AML-193 (cell line): Measurements from ENCODE around the gene OSBPL3.
"Not testable (repeated sequence)": the region's sequence is repeated elsewhere in the genome, so short reads cannot be mapped to it uniquely, and the experiment has no call there.

Experiments used
- DNase-seq, 2 experiments: peaks; one replicate each; lab custom pipeline; 2025; lab: John Stamatoyannopoulos, UW

Gene OSBPL3

DNA sequence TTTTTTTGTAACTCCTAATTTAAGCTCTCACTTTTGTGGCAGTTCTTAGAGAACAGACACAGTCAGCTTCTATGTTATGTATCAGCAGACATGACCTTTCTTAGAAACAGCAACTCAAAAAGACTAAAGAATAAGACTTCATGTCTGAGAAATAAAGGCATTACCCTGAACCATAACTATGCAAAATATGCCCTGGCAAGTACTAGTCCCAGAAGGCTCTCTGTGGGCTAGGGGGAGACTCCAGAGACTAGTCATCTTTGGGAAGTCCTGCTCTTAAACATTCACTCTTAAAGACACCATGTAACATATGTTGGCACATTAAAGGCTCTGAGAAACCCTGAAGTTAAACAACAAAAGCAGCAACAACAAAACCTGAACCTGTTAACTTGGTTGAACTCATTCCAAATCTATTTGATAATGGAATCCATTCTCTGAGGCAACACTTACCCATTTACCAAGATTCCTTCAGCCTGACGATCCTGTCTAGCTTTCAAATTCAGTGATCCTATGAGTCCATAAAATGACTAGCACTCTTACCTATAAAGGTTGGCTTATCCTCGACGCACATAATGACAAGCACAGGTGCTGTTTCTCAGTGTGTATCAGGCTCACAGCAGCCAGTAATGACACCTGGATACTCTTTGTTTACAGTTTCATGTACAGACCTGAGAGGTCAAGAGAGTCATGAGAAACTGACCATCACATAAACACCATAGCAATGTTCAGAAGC, 62.3 kb downstream of the OSBPL3 start:
- no peak for DNase-seq

DNA sequence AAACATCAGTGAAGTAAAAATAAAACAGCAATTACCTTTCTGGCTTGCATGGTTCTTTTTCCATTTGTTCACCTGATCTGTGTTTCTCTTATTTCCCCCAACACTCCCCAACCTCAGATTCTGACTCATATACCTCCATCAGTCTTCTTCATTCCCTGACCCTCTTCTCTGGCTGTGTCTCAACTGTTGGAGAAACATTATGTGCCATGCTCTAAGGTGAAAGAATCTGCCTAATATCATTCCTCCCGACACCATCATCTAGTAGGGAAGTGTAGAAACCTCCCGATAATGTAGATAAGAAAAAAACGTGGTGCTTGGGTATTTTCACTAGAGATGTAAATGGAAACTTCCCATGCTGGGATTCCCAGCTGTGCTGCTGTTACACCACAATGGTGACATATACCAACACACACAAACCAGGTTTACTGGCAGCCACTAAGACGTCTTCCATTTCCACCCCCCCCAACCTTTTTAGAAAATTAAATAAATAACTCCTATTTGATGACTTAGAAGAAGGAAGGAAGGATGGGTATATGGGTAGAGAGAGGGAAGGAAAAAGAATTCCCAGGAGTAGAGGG, 63.4 kb downstream of the OSBPL3 start:
- no peak for DNase-seq

DNA sequence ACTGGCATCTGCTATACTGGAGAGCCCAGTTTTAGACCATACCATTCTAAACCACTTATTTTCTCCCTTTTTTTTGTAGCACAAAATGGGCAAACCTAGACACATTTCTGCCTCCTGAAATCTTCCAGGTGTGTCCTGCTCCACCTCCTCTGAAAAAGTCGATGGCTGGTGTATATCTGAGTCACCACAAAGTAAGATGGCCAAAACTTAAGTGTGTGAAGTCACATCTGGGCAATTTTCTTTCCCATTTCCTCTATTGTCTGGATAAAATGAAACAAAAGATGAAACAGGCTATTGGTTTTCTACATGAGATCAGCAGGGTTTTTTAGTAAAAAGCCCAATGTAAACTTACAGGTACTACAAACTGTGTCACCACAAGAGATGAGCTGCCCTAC, 65.5 kb downstream of the OSBPL3 start:
- DNase-seq = no peak

DNA sequence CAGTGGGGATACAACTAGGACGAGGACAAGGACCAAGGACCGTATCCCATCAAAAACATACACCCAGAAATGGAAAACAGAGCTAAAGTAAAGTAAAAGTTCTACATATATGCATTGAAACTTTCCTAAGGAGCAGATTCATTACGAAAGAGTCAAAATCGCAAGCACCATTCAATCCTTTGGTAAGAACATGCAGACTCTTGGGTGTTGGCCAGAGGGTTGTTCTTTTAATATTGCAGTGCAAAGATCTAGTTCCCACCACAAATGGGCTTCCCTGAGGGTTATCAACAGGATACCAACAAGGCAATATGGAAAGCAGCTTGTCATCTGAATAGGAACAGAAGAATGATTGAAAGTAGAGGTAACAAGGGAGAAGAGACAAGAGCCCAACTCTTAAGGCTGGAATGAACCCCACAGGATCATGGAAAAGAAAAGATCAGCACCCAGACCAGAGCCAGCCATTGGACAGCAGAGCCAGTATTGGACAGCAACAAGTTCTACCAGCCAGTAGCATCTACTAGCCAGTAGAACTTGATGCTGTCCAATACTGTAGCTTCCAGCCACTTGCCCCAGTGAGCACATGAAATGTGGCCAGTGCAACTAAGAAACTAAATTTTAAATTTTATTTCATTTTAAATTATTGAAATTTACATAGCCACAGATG, 66.0 kb downstream of the OSBPL3 start:
- no peak for DNase-seq

DNA sequence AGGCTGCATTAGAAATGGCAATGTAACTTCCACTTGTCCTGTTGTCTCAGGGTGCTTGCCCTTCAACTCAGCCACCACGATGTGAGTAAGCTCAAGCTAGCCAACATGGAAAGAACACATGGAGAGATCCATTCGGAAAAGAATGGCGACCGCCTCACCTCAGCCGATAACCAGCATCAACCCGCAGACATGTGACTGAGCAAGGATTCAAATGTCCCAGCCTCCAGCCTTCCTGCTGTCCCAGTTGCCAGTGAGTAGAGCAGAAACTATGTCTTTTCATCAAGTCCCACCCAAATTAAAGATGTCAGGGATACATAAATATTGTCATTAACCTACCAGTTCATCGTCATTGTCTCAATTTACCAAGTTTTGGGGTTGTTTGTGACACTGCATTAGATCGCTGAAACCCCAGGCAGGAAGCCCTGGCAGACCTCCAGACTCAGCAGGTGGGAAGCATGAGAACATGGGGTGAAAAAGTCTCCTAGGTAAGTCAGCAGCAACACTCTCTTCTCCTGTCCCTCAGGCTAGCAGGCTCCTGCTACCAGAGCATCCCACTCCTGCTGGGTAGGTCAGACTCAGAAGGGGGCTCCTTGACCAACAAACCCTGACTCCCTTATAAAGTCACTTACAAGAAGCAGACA, 67.0 kb downstream of the OSBPL3 start:
- no peak for DNase-seq

DNA sequence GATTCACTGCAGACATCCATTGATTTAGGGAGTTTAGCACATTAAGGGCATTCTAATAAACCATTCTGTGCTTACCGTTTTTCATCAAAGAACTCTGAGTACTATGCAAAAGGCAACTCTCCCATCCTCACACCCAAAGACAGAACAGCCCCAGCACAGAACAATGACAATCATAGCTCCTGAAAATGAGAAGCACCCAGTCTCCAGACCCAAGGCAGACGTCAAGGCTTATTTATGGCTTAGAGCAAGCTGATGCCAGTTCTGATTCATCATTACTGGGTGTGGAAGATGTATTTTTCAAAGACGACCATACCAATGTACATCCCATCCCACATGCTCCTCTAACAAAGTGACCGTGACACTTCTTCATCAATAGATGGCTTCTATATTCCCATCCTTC, 67.6 kb downstream of the OSBPL3 start:
- no peak for DNase-seq

DNA sequence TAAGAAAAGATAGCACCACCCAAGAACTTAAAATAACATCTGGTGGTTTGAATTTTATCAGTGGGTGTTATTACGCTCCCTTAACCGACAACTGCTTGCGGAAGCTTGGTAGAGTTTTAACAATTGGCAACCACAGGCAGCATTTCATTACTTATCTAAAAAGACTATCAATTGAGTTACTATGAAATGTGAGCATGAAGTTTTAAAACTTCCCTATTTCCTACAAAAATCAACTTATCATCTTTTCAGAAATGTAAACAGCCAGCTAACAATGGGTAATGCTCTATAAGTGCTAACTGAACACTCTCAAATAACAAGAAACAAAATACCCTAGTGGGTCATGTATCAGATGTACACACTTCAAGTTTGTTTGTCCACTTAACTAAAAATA, 68.8 kb downstream of the OSBPL3 start:
- peak in 1 of 2 experiments; percentile 13 for DNase-seq

DNA sequence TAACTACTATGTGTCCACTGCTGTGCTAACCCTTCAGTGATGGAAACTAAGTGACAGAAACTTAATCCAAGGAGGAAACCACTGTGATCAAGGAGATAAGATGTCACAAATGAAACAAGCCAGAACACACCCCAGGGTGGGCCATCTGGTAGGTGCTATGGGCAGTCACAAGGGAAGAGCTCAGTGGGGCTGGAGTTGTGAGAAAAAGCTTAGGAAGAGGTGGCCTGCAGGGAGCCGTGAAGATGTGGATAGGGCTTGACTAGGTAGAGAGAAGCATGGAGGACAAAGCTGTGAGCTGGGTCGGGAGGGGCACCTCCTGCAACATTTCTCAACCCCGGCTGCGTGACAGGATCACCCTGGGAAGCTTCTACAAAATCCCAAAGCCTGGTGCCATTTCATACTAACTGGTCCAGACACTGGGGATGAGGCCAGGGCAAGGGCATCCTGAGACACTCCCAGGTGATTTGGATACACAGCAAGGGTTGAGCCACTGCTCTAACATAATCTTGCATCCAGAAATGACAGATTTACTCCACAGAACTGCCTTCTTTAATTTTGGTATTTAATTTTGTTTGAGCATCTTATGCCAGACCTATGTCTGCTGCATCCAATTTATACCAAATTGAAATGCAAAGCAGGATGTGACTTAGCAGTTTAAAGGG, 69.3 kb downstream of the OSBPL3 start:
- no peak for DNase-seq

DNA sequence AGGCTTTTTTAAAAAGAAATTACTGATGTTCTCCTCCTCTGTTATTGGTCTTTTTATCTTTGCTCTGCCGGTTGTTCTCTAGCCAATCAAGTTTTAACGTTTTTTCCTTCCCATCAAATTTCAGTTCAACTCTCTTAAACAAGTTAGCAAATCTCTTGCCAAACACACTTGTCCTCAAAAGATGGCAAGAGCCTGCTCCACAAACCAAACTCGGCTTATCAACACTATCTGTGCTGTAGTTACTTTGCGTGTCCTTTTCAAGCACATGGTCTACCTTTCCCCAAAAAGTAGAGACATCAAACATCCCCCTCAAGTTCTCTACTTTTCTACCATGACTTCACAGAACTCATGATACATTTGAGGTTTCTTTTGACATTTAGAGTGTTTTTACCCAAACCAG, 71.3 kb downstream of the OSBPL3 start:
- no peak for DNase-seq

DNA sequence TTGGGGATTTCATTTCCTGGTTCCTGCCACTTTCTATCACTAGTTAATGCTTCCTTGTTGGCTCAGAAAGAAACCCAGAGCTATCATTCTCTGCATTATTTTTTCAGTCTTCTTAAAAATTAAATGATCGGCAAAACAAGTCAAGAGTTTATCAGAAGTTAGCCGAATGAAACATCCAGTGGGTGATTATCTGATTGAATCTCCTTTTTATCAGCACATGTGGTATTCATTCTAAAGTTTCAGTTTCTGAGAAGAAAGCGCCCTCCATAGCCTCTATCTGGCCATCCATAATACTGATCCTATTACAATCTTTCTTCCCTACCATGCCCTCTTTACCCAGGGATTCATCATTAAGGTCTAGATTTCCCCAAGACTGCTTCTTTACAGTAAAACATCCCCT, 71.8 kb downstream of the OSBPL3 start:
- DNase-seq = no peak

DNA sequence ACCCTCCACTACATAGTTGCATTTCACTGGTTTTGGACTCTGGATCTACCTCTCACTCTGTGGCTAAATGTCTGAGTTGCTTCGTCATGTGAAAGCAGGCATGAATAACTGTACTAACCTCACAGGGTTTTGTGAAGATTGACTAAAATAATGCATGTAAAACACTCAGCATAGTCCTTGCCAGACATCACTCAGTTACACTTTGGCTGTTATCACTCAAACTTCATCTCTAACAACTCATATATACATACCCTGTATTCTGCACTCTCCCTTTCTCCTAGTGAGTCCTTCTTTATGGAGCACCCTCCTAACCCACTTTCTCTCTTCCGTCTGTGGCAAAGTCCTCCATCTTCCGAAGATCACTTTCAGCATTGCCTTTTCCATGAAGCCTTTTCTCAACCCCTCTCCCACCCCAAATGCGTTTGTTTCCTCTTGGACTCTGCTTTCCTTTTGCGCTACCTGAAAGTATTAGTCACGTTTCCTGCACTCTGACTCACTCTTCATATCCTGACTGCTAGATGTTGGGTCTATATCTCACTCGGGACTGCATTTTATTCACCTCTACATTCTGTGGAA, 72.6 kb downstream of the OSBPL3 start:
- DNase-seq = no peak

DNA sequence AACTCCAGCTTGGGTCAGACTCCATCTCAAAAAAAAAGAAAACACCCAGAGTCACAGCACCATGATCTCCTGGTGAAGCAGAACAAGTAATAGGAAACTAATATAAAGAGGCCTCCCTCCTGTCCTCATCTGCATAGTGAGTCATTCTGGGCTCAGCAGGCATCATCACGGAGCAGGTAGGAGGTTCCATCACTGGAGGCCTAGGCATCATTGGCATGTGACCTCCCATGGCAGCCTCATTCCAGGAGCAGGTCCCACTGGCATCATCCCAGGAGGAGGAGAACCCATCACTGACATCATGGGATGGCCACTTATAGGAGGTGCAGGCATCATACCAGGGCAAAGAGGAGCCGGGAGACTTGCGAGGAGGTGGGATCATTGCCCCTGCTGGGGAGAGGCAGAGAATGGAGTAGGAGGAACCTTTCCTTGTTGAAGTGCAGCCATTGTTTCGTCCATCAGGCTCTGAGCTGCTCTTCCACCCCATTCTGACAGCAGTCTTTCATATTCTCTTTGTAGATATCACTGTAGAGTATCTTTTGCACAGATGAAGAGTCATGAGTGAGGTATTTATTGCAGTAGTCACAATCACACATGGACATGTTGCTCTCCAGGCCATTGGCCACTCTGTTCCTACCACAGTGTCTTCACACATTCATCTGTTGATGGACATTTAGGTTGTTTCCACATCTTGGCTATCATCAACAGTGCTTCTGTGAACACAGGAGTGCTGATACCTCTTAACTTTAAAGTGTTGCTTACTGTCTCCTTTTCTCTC, 73.8 kb downstream of the OSBPL3 start:
- DNase-seq = no peak

DNA sequence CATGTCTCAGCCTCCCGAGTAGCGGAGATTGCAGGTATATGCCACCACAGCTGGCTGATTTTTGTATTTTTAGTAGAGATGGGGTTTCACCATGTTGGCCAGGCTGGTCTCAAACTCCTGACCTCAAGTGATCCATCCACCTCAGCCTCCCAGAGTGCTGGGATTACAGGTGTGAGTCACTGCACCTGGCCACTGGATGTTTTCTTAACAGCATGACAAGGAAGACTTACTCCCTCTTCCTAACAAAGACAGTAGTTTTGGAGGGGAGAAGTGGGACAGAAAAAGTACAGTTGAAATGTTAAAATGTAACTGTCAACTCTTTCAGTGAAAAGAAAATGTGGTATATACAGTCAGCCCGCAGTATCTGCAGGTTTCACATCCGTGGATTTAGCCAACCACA, 76.0 kb downstream of the OSBPL3 start:
- not testable (repeated sequence) for DNase-seq

DNA sequence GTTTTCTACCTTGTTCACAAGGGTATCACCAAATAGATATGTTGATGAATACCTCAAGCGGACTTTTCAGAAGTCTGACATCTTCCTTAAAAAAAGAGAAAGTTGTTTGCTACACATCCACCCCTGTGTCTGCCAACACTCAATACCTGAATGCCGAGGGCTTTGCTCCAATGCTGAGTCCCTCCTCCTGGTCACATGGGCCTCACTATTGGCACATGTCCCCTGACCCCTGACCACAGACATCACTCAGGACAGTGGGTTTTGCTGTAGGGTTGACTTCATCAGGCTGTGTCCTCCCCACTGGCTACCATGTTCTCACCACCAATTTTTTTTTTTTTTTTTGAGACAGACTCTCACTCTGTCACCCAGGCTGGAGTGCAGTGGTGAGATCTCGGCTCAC, 76.4 kb downstream of the OSBPL3 start:
- no peak for DNase-seq

DNA sequence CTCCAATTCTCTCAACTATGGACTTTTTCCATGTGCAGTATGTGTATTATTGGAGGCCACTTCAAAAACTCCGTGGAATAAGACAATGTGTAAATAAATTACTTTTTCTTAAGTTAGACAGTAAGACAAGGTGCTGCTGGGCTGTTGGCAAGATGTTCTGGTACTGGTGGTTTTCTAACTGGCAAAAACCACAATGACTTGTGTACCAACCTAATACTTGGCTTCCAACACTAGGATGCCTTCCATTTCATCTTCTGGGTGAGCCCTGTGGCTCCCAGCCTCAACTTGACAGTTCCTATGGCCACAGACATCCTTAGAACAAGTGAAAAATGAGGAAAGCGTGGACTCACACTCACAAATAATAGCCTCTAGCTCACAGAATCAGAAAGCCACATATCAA, 77.0 kb downstream of the OSBPL3 start:
- no peak for DNase-seq

DNA sequence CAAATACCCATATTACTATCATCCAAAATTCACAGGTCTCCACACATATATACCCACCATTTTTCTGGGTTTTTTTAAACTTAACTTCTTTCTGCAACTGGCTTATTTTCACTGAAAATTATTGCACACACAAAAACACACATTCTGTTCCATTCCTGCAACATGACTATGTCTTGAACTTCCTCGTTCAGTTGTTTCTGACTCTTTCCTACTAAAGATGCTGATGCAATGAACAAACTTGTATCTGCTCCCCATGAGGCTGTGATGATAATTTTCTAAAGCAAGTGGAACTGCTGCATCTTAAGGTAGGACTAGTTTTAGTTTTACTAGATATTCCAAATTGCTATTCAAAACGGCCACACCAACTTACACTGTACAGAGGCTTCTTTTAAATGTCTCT, 77.7 kb downstream of the OSBPL3 start:
- peak in 1 of 2 experiments; percentile 6 for DNase-seq

DNA sequence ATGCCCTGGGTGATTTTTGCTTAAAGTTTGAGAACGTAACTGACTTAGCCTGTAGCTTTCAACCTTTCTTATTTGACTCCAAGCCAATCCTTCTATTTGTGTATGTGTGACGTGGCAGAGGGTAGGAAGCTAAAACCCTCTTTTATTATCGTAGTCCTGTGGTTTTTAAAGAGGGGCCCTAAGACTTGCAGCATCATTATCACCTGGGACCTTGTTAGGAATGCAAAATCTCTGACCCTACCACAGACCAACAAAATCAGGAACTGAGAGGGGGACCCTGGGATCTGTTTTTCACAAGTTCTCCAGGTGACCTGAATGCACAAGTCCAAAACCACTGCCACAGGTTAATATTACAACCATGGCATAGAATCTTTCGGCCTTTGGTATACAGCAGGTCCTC, 80.1 kb downstream of the OSBPL3 start:
- no peak for DNase-seq

DNA sequence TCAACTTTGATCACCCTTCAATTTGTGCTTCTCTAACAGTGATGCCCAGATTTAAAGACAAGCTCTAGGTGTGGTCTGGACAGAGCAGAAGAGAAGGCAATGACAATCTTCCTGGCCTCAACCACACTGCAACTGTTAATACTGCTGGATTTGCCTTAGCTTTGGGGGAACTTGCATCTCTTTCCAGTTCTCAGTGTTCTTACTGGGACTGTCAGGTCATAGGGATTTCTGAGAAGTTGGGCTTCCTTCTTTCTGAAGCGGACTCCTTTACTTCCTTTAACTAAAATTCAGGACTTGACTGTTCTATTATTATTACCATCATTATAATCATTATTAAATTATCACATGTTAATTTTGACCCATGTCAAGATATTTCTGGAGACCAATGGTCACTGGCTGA, 80.8 kb downstream of the OSBPL3 start:
- DNase-seq = no peak

DNA sequence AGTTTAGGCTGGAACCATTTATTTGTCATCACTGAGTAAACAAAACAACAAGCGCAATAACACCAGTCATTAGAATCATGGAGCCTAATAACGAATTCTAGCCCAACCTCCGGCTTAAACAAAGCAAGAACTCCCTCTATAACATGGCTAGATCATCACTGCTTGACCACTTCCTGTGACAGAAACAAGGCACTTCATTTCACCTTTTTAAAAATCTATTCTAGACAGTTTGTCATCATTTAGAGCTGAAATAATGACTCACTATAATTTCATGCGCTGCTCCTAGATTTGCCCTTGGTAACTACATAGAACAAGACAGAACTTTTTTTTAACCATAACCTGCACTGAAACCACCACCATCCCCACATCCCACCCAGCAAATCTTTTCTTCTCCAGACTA, 81.3 kb downstream of the OSBPL3 start:
- DNase-seq = no peak

DNA sequence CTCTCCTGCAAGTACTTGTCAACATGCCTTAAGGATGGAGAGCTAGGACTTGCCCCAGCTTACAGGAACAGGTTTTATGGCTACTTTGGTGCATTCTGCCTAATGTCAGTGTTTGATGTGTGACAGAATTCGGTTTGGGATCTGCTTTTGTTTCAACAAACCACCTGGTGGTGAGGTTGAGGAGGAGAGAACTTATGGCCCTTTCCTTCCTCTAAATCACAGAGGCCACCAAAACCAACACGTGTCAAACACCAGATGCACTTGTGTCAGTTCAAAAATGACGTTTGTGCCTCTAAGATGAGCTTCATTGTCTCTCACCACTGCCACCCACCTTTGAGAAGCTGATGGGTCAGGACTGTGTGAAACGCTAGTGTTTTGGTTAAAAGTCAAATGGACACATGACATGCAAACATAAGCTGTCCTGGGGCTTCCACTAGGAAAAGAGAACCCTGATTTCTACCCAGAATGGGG, 83.9 kb downstream of the OSBPL3 start:
- DNase-seq = no peak
